Esophagus (tissue), 2 donors: ENCODE results near the gene TGOLN2. TPM values are rescaled to one million over a fixed set of nuclear protein-coding genes. Genes with fewer than 3 reads are reported as not detected.

Experiments used
- H3K27ac ChIP-seq, 2 donors: one replicate each; pipeline ENCODE4 v1.5.1; 2013; ENCODE audit warnings: low read depth in 2 of 2, mild to moderate bottlenecking in 2 of 2, inconsistent platforms in 1 of 2, low read length in 1 of 2, moderate library complexity in 1 of 2
- H3K27me3 ChIP-seq, 2 donors: one replicate each; pipeline ENCODE4 v1.6.1; 2013; ENCODE audit warnings: low read length in 2 of 2, control low read depth in 1 of 2, mild to moderate bottlenecking in 1 of 2; ENCODE audit not compliant: insufficient read depth in 2 of 2, control insufficient read depth in 1 of 2
- H3K36me3 ChIP-seq, 2 donors: one replicate each; pipeline ENCODE4 v1.6.1; 2013; ENCODE audit warnings: low read length in 1 of 2; ENCODE audit not compliant: control insufficient read depth in 2 of 2, insufficient read depth in 2 of 2
- H3K4me1 ChIP-seq, 2 donors: one replicate each; pipeline ENCODE4 v1.6.1; 2013; ENCODE audit warnings: low read length in 1 of 2; ENCODE audit not compliant: control insufficient read depth in 2 of 2, insufficient read depth in 2 of 2
- H3K4me3 ChIP-seq, 2 donors: one replicate each; pipeline ENCODE4 v1.5.1; 2013; ENCODE audit warnings: low read length in 2 of 2, mild to moderate bottlenecking in 2 of 2, low read depth in 1 of 2, moderate library complexity in 1 of 2
- H3K9me3 ChIP-seq, 2 donors: one replicate each; pipeline ENCODE4 v1.6.1; 2013; ENCODE audit warnings: mild to moderate bottlenecking in 2 of 2, low read depth in 1 of 2, low read length in 1 of 2, moderate library complexity in 1 of 2; ENCODE audit not compliant: control insufficient read depth in 2 of 2, insufficient read depth in 1 of 2
- WGBS, 2 donors: extraction: QIAGEN DNeasy Blood & Tissue Kit; methylation state at CpG; one replicate each; pipeline ENCODE4 v1.1.7; 2013; 5-methylcytosine and 5-hydroxymethylcytosine counted together
- polyA plus RNA-seq, 2 donors: library from polyadenylated mRNA; stranded (reverse); fragments of 200-250 nt; gene quantifications; one replicate each; pipeline ENCODE4 v1.2.3, GENCODE V29; 2013
- donor health status: healthy with polysubstance abuse.
- donor health status: Bipolar disorder and iron deficiency.

The TGOLN2 gene
- polyA plus RNA-seq, 2 donors = 13.1 to 15.1 TPM

DNA sequence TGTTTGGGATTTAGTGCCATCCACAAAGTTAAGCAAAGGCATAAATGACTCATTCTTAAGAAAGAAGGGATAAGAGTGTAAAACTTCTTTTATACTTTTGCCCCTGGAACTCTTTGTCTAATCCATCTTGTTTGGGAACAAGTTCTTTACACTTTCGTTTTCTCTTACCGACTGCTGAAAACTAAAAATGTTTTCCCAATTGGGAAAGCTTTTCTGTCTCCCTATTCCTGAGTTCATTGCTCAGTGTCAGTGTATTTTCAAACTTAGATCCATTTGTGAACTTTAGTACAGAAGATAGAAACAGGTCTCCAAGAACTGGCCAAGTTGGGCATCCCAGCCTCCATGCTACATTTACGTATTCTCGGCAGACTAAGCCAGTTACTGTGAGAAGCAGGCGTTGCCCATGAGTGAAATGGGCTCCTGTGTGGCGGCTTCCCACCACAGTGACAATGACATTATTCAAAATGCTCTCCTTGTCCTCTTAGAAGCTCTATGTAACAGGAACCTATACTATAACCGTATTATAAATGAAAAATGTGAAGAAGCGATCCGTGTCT lies 51.7 kb downstream of the TGOLN2 start:
- peaks cover 6 to 20% of the 10 kb centered on the region in 2 donors for H3K4me1 ChIP-seq
- peak overlapping the region in 1 of 2 donors; percentile 27 for H3K4me3 ChIP-seq
- H3K36me3 ChIP-seq = no peaks in the 10 kb centered on the region
- no peaks in the 10 kb centered on the region for H3K27me3 ChIP-seq
- 43 to 60% methylated on average over 9 of the region's 9 CpGs for WGBS, 2 donors
- peak overlapping the region; percentile 80 to 86 for H3K27ac ChIP-seq
- no peaks in the 10 kb centered on the region for H3K9me3 ChIP-seq

DNA sequence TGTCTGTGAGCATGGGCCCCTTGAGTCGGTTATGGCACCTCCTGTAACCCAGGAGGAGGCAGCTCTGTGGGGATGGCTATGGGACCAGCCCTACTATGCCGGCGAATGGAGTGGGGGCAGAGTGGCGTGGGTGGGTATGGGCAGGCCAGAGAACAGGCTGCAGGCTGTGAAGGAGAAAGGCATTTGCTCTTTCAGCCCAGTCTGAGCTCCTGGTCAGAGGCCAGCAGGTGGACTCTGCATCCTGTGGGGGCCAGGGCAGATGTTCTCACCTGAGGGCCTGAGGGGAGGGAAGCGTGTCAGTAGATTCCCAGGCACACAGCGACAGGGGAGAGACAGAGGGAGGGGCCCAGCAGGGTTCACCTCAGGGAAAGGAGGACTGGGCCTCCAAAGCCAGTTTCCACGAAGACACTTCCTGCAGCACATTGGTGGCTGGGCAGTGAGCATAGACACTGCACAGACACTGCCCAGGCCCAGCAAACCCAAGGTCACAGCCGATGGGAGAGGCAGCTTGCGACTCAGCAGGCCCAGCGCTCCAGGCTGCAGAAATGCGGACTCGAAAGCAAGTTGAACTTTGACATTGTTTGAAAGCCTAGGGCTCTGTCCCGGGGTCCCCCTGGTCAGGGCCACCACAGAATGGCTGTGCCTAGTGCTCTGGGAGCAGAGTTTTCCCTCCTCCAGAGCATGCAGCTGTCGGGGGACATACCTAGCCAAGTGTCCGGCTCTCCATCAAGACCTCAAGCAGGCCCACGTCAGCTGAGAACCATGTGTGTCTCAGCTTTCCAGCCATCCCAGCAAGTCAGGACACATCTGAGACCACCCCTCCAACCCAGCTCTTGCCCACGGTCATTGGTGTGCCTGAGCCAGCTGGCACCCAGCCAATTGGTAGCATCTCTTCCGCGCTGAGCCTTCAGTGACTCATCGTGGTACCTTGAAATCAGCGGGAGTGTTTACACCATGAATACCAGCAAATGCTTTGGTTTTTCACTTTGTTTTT lies 53.8 kb downstream of the TGOLN2 start:
- Histone ChIP-seq H3K36me3 (no peaks in the 10 kb centered on the region), H3K4me3 (no peak overlapping the region), H3K27ac (no peak overlapping the region), H3K27me3 (no peaks in the 10 kb centered on the region), H3K4me1 (peaks cover 5 to 20% of the 10 kb centered on the region in 2 donors), H3K9me3 (no peaks in the 10 kb centered on the region)
- 58 to 62% methylated on average over 21 of the region's 21 CpGs for WGBS, 2 donors

DNA sequence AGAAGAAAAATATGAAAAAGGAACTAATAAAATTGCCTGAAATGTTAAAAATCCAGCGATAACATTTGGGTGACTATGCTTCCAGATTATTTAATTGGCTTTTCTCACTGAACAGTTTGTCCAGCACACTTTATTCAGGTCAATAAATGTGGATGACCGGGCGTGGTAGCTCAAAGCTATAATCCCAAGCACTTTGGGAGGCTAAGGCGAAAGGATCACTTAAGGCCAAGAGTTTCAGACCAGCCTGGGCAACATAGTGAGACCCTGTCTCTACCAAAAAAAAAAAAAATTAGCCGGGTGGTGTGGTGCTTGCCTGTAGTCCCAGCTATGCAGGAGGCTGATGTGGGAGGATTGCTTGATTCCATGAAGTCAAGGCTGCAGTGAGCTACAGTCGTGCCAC lies 55.4 kb downstream of the TGOLN2 start:
- Histone ChIP-seq H3K4me3 (no peak overlapping the region), H3K27me3 (no peaks in the 10 kb centered on the region), H3K4me1 (peaks cover 3 to 13% of the 10 kb centered on the region in 2 donors), H3K36me3 (no peaks in the 10 kb centered on the region), H3K9me3 (no peaks in the 10 kb centered on the region), H3K27ac (no peak overlapping the region)
- 90 to 93% methylated on average over 6 of the region's 6 CpGs for WGBS, 2 donors

DNA sequence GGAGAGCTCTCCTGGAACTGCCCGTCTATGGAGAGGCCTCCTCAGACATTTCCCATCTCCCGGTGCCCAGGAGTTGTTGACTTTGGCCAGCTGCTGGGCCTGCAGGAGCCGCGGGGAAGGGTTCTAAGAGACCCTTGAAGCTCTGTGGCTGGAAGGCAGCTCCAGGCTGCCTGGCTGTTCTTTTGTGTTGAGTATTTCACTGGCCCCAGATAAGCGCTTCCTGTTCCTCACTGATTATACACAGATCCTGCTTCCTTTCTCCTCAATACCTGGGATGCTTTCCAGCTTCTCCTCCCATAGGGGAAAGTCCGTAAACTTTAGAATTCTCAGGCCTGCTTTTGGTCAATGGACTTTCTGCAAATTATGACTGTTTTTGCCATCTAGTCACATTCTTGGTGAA lies 57.8 kb downstream of the TGOLN2 start:
- Histone ChIP-seq H3K27me3 (no peaks in the 10 kb centered on the region), H3K9me3 (no peaks in the 10 kb centered on the region), H3K4me3 (no peak overlapping the region), H3K36me3 (no peaks in the 10 kb centered on the region), H3K27ac (peak overlapping the region in 1 of 2 donors; percentile 23), H3K4me1 (peaks cover 0 to 5% of the 10 kb centered on the region in 2 donors)
- 42 to 52% methylated on average over 6 of the region's 6 CpGs for WGBS, 2 donors

Other genes starting within 250 kb of the TGOLN2 start
- gene TCF7L1, start 194.6 kb downstream of the TGOLN2 start, polyA plus RNA-seq = 1 to 10 TPM; 3.5 to 4.0 TPM
- 10 to 100 TPM; 35.3 to 46.2 TPM for gene RETSAT, start 26.5 kb upstream of the TGOLN2 start, polyA plus RNA-seq
- gene ELMOD3, start 26.8 kb upstream of the TGOLN2 start, polyA plus RNA-seq = 10 to 100 TPM in 1 of 2 donors, 1 to 10 TPM in 1; 8.7 to 16.1 TPM
- gene CAPG, start 82.4 kb upstream of the TGOLN2 start, polyA plus RNA-seq = 100 to 1,000 TPM; 273 to 297 TPM
- gene SH2D6, start 90.7 kb upstream of the TGOLN2 start, polyA plus RNA-seq = under 1 TPM; 0.07 to 0.14 TPM
- 100 to 1,000 TPM in 1 of 2 donors, 10 to 100 TPM in 1; 53.9 to 113 TPM for gene MAT2A, start 211.2 kb upstream of the TGOLN2 start, polyA plus RNA-seq
- 10 to 100 TPM; 10.2 to 18.1 TPM for gene GGCX, start 233.5 kb upstream of the TGOLN2 start, polyA plus RNA-seq
- gene VAMP8, start 249.6 kb upstream of the TGOLN2 start, polyA plus RNA-seq = 100 to 1,000 TPM; 337 to 430 TPM